Activated CD8-positive, alpha-beta memory T cell treated with anti-CD3 and anti-CD28 coated beads for 36 hours (primary cell): Measurements from ENCODE around the gene CCDC6. TPM values are rescaled to one million over a fixed set of nuclear protein-coding genes. Genes with fewer than 3 reads are reported as not detected.
"Not testable (repeated sequence)": the region's sequence is repeated elsewhere in the genome, so short reads cannot be mapped to it uniquely, and the experiment has no call there.

Experiments
- CTCF ChIA-PET: fragments of 350-600 bp; sonication (Branson Sonifier 250); formaldehyde crosslinking; loops from one replicate; lab custom pipeline; 2021; ENCODE audit warnings: antibody characterized with exemption; lab: Charles Lee
- POLR2A ChIA-PET: fragments of 350-600 bp; sonication (Branson Sonifier 250); formaldehyde crosslinking; loops from one replicate; lab custom pipeline; 2021; ENCODE audit warnings: antibody characterized with exemption; lab: Charles Lee
- total RNA-seq, 2 experiments: library from RNA; stranded (reverse); gene quantifications; one replicate each; pipeline ENCODE4 v1.2.3, GENCODE V29; 2021

Gene CCDC6
- total RNA-seq, 2 experiments from 2014 or later = 55.4 to 55.9 TPM

DNA sequence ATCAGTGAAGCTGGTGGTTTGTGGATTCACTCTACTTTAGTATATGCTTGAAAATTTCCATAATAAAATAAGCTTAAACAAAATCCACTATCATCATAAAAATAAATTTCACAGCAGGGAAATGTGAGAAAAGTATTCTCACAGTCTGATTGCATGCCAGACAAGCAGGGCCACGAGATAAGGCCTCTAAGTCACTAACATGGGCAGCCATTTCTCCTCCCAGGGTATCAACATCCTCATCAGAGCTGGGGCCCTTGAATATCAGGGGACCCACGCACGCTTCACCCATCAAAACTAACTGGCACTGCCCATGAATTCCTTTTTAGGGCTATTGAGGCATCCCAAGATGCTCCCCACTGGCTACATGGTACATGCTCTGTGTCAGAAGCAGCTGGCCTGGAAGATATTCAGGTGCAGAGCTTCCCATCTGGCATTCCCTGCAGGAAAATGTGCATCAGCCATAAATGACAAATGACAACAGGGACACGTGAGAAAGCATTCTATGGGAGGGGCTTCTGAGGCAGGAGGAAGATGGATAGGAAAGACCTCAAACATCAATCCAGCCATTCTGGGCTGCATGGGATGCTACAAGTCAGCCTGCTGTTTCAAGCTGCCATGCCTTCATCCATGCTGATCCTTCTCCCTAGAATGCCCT, 17.4 kb downstream of the CCDC6 start:
- ChIA-PET POLR2A (interaction anchor here (2.7 kb wide), 1 partner anchor 17 kb away, joined by 25 read pairs; the partner anchor contains the start of gene CCDC6), CTCF (interaction anchor here (2.6 kb wide), 1 partner anchor 16 kb away, joined by 12 read pairs; the partner anchor contains the start of gene CCDC6)

DNA sequence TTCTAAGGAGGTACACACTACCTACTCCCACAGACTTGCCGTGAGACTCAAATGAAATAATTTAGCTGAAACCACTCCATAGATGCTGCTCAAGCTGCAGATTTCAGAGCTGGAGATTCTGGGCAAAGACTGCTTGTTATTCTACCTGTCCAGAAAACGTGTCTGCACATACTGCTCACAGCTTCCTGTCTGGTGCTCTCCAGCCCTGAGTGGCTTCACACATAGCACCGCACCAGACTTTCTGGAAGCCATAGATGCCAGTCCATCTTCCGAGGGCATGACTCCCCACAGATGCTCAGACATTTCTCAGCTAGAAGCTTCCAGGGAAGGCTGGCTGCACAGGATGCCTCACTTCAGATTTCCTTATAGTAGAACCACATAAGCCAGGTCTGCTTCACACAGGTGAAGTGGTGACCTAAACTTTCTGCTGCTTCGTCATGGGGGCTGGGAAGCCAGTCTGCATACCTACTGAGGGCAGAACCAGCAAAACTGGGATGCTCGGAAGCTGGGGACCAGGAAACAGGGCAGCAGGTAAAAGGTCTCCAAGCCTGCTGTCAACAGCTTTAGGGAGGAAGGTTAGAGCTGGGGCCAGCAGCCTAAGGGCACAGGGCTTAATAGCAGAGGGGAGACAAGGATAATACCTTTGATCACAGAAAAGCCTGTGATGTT, 18.2 kb downstream of the CCDC6 start:
- CTCF ChIA-PET = interaction anchor here (1.3 to 2.6 kb wide), 2 partner anchors 17 to 22 kb away, joined by 4 to 12 read pairs; partner anchors contain the start of gene CCDC6
- POLR2A ChIA-PET = interaction anchor here (2.7 kb wide), 1 partner anchor 18 kb away, joined by 25 read pairs; the partner anchor contains the start of gene CCDC6

DNA sequence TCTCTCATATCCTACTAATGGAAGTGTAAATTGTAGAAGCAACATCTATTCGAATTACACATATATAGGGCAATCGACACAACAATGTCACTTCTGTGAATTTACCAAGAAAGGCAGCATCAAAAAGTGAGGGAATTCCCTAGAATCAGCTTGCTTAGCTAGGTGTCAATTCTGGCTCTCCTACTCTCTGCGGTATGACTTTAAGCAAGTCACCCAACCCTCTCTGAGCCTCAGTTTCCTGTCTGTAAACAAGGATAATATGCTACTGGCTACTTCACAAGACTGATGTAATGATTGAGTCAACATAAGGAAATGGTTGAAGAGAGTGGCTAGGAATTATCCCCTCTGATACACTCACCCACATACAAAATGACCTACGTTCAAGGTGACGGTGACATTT, 19.4 kb downstream of the CCDC6 start:
- POLR2A ChIA-PET = interaction anchor here (0.6 to 2.7 kb wide), 2 partner anchors 11 to 19 kb away, joined by 3 to 25 read pairs; partner anchors contain the start of gene CCDC6
- CTCF ChIA-PET = interaction anchor here (1.3 to 2.6 kb wide), 2 partner anchors 18 to 21 kb away, joined by 4 to 12 read pairs; partner anchors contain the start of gene CCDC6

DNA sequence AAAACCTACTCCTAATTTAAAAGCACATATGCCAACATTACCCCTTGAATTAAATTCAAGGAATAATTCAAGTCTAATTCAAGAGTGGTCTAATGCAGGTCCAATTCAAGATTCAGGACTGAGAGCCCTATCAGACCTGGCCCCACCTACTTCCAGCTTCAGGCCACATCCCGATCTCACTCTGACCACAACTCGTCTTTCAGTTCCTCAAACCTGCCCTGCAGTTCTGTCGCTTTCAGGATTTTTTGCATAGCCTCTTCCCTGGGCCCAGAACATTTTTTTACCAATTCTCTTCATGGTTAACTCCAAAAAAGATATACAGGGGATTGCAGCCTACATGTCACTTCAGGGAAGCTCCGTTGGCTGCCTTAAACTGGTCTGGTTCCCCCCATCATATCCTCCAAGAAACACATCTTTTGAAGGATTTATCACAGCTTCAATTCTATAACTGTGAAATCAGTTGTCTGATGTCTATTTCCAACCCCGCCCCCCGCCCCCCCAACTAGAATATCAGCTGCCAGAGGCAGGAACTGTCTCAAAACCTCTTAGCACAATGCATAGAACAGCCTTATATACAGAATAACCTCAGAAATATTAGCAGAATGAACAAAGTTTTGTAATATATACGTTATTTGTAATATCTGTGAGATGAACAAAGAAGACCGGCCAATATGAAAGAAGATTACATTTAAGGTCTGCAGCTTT, 20.8 kb downstream of the CCDC6 start:
- ChIA-PET POLR2A (interaction anchor here (0.7 kb wide), 1 partner anchor 20 kb away, joined by 4 read pairs; no protein-coding TSS in a partner anchor), CTCF (interaction anchor here (0.6 to 1.0 kb wide), 4 partner anchors 13 to 934 kb away, joined by 3 to 4 read pairs (median 3); no protein-coding TSS in a partner anchor)

DNA sequence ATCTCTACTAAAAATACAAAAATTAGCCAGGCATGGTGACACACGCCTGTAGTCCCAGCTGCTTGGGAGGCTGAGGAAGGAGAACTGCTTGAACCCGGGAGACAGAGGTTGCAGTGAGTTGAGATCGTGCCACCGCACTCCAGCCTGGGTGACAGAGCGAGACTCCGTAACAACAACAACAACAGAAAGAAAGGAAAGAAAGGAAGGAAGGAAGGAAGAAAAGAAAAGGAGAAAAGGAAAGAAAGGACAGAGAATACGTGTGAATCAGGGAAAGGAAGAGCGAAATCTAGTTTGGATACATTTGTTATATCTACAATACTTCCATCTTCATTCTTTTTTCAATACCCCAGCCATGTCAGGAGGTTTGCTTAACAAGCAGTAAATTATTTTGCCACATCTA, 21.5 kb downstream of the CCDC6 start:
- POLR2A ChIA-PET = not testable (repeated sequence)
- CTCF ChIA-PET = interaction anchor here (0.6 to 1.0 kb wide), 3 partner anchors 12 to 38 kb away, joined by 3 to 4 read pairs (median 3); no protein-coding TSS in a partner anchor

DNA sequence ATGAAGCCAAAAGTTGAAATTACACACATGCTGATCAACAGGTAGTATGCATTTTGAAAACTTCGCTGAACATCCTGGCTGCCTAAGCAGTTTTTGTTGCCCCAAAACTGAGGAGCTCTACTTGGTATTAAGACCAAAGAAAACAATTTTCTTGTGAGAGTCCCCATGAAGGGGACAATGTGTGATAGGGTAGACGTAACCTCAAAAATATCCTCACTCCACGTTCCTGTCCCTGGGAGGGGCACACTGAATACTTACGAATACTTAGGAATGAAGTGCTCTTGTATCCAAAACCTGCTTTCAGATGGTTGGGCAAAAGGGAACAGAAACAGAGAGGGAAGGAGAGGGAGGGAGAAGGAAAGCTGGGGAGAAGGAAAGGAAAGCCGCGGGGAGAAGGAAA, 24.7 kb downstream of the CCDC6 start:
- ChIA-PET POLR2A (interaction anchor here (1.3 kb wide), 1 partner anchor 24 kb away, joined by 7 read pairs; the partner anchor contains the start of gene CCDC6), CTCF (interaction anchor here (0.8 to 1.0 kb wide), 2 partner anchors 17 to 25 kb away, joined by 3 to 4 read pairs; partner anchors contain the start of gene CCDC6)

DNA sequence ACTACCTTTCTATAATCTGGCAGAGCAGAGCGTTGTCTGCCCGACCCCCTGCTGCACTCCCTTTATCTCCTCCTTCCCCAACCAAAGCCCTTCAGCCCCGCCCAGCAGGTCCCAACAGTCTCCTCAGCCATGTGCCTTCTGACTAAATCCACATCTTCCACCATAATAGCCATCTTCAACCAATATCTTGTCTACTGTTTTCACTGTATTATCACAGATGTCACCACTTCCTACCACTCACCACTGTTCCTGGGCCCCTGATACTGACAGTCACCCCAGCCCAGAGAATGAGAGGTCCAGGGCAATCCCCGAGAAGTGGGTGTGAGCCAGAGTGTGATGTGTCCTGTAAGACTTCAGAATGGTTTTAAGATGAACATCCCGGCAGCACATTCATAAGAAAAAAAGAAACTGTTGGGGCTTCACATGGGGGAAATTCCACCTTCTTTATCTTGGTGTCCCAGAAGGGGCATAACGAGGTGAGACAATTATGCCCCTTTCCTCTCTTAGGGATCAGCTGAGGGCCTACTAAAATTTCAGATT, 25.3 kb downstream of the CCDC6 start:
- CTCF ChIA-PET = interaction anchor here (1.0 kb wide), 1 partner anchor 16 kb away, joined by 3 read pairs; no protein-coding TSS in a partner anchor
- POLR2A ChIA-PET = interaction anchor here (1.3 kb wide), 1 partner anchor 25 kb away, joined by 7 read pairs; the partner anchor contains the start of gene CCDC6

DNA sequence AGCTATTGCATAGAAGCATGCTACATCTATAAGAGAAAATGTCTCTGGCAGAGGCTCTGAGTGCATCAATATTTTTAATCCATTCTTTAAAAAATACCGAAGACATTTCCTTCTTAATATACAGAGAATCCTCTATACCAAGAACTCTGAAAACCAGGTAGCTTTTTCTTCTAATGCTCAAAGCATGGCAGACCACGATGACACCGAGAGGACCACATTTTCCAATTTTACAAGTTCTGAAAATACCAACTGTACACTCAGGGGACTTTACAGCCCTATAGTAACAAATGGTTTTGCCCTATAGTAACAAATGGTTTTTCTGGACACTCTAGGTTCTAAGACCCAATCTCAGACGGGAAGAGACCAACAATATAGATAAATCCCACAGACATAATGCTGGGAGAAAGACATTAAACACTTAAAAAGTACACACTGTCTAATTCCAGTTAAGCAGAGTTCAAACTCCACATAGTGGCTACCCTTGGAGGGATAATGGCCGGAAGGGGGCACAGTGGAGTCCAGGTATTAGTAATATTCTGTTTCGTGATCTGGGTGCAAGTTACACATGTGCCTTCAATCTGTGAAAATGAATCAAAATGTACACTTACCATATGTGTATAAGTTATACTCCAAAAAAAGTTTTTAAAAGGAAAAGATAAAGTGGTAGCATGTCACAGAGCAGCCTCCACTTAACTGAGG, 26.2 kb downstream of the CCDC6 start:
- ChIA-PET POLR2A (interaction anchor here (4.0 kb wide), 1 partner anchor 27 kb away, joined by 35 read pairs; the partner anchor contains the start of gene CCDC6), CTCF (interaction anchor here (1.0 to 1.5 kb wide), 5 partner anchors 24 to 49 kb away, joined by 3 to 9 read pairs (median 5); partner anchors contain the start of gene CCDC6)

DNA sequence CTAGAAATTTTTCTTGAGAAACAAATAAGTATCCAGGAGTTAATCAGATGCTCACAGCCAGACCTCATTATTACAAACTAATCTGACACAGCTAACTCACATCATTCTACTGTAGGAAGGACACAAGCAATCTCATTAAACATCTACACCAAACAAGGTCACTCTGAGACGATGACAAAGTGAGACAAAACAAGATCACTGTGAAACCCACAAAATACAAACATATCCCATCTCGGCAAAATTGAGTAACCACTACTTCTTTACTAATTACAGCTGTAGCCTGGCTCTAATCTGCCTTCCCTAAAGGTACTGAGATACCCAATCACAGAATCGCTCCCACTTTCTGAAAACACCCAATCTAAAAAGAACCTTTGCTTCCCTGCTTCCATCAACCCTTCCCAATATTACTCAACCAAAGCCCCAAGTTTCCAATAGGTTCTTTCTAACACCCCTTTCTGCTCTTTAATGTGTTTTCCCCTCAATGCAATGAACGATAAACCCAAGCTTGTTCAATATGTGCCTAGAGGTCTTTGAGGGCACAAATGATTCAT, 26.9 kb downstream of the CCDC6 start:
- POLR2A ChIA-PET = interaction anchor here (0.5 to 4.0 kb wide), 2 partner anchors 27 to 61 kb away, joined by 5 to 35 read pairs; partner anchors contain the start of gene CCDC6
- CTCF ChIA-PET = interaction anchor here (1.0 to 1.5 kb wide), 5 partner anchors 23 to 49 kb away, joined by 3 to 9 read pairs (median 5); partner anchors contain the start of gene CCDC6

DNA sequence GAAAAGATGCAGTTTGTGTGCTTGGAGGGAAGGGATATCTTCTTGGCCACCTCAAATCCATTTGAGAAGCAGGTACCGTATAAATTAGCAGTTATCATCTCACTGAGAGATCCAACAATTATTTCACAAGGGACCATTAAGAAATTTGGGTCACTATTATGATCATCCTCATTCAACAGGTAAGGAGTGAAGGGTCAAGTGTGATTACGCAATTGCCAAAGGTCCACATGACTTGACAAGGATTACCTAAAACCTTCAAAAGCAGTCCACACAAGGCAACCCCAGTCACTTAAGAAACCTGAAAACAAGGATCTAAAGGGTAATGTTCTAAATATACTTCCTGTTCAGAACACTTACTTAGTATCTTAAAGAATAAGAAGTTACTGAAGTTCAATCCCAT, 27.4 kb downstream of the CCDC6 start:
- ChIA-PET CTCF (interaction anchor here (1.2 to 1.5 kb wide), 2 partner anchors 23 to 26 kb away, joined by 3 to 5 read pairs; no protein-coding TSS in a partner anchor), POLR2A (interaction anchor here (0.5 to 4.0 kb wide), 2 partner anchors 28 to 61 kb away, joined by 5 to 35 read pairs; partner anchors contain the start of gene CCDC6)

DNA sequence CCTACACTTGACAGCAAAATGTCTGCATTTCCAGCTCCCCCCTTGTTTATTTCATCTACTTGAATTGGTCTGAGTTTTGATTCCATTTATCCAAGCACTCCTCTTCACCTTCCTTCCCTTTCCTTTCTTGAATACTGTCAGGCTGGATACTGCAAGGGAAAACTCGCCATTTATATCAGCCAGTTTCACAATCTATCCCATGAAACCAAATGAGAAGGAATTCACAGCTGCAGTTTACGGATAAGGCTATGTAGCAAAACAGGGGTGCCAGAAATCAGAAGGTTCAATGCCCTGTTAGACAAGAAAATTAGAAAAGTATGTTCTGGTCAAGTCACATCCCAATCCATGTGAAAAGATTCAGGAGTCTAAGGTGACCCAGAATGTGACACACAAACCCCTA, 28.1 kb downstream of the CCDC6 start:
- POLR2A ChIA-PET = interaction anchor here (4.0 kb wide), 1 partner anchor 28 kb away, joined by 35 read pairs; the partner anchor contains the start of gene CCDC6
- CTCF ChIA-PET = no interaction called here

DNA sequence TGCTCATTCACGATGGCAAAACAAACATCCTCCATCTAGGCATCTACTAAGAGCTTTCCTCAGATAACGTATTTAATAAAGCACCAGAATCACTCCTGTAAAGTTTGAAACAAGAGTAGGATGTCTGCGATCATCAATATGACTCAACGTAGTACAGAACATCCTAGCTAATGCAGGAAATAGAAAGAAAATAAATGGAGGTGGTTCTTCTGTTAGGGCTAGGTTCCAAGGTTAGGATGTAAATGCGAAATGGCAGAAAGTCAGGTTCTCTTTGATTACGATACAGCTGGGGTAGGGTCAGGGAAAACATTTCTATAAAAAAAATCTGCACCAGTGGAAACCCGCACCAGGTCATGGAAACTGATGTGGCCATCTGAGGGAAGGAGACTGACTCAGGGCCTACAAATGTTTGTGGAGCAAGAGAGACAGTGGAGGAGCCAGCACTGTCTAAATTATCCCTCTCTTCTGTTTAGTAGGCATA, 29.1 kb downstream of the CCDC6 start:
- ChIA-PET POLR2A (interaction anchor here (0.5 to 4.0 kb wide), 2 partner anchors 29 to 155 kb away, joined by 3 to 35 read pairs; partner anchors contain the start of gene CCDC6), CTCF (no interaction called here)

DNA sequence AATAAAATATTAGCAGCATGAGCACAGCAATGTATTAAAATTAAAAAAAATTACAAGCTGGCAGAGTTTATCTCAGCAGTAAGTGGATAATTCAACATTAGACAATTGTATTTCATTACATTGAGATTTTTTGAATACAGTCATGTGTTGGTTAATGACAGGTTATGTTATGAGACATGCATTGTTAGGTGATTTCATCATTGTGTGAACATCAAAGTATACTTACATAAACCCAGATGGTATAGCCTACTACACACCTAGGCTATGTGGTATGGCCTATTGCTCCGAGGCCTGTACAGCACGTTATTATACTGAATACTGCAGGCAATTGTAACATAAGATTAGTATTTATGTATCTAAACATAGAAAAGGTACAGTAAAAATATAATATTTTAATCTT, 29.7 kb downstream of the CCDC6 start:
- CTCF ChIA-PET = no interaction called here
- POLR2A ChIA-PET = interaction anchor here (0.5 to 4.0 kb wide), 2 partner anchors 30 to 155 kb away, joined by 3 to 35 read pairs; partner anchors contain the start of gene CCDC6

DNA sequence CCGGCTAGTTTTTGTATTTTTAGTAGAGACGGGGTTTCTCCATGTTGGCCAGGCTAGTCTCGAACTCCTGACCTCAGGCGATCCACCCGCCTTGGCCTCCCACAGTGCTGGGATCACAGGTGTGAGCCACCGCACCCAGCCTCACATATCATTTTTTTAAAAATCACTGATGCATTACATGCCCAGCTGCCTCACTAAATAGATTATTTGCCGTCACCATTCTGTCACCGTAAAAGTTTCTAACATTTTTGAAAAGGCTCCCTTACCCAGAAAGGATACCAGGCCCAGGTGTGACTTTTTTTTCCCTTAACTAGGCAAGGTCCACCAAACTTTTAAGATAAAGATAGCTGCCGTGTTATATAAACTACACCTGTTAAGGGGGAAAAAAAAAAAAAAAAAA, 30.1 kb downstream of the CCDC6 start:
- POLR2A ChIA-PET = interaction anchor here (0.6 to 4.0 kb wide), 2 partner anchors 11 to 31 kb away, joined by 3 to 35 read pairs; partner anchors contain the start of gene CCDC6
- CTCF ChIA-PET = not testable (repeated sequence)

DNA sequence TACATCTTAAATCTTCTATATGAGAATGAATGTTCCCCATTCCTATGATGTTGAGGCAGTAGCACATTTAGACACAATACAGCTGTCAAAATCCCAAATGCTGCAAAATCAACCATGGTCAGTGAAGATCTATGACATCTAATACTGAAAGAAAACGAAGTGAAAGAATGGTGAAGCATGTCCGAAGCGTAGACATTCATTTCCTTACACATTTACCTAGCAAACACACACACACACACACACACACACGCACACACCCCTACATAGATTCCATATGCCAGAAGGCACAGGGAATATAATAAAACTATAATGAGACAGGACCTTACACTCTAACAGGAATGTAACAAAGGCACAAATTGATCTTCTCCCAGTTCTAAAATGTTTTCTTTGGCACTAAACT, 32.5 kb downstream of the CCDC6 start:
- POLR2A ChIA-PET = interaction anchor here (0.6 kb wide), 1 partner anchor 29 kb away, joined by 8 read pairs; no protein-coding TSS in a partner anchor
- CTCF ChIA-PET = interaction anchor here (0.9 kb wide), 1 partner anchor 9 kb away, joined by 4 read pairs; no protein-coding TSS in a partner anchor

DNA sequence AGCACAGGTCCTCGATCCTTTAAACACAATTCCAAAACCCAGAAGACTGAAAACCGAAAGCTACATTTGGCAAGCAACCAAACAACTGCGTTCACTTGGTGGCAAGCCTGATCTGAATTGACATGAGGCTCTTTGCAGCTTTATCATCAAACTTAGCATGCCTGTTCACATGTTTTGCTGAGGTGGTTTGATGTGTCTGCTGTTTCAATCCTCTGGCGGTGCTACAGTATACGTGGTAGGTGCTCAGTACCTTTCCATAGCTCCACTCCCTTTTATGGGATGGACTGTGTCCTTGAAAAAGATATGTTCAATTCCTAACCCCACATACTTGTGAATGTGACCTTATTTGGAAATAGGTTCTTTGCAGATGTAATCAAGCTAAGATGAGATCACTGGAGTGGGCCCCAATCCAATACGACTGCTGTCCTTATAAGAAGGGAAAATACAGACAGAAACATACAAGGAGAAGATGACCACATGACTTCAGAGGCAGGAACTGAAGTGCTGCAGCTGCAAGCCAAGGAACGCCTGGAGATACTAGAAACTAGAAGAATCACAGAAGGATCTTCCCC, 33.4 kb downstream of the CCDC6 start:
- ChIA-PET CTCF (interaction anchor here (0.6 to 0.9 kb wide), 4 partner anchors 8 to 33 kb away, joined by 3 to 7 read pairs (median 4); partner anchors contain the start of gene CCDC6), POLR2A (interaction anchor here (0.6 to 0.7 kb wide), 2 partner anchors 28 to 33 kb away, joined by 3 to 8 read pairs; partner anchors contain the start of gene CCDC6)
